Measurements from ENCODE around the gene EEF2KMT. TPM values are rescaled to one million over a fixed set of nuclear protein-coding genes. Genes with fewer than 3 reads are reported as not detected.
"Not testable (repeated sequence)": the region's sequence is repeated elsewhere in the genome, so short reads cannot be mapped to it uniquely, and the experiment has no call there.

EEF2KMT gene
- total RNA-seq, 1 experiment from 2014 or later, result 13.9 TPM

DNA sequence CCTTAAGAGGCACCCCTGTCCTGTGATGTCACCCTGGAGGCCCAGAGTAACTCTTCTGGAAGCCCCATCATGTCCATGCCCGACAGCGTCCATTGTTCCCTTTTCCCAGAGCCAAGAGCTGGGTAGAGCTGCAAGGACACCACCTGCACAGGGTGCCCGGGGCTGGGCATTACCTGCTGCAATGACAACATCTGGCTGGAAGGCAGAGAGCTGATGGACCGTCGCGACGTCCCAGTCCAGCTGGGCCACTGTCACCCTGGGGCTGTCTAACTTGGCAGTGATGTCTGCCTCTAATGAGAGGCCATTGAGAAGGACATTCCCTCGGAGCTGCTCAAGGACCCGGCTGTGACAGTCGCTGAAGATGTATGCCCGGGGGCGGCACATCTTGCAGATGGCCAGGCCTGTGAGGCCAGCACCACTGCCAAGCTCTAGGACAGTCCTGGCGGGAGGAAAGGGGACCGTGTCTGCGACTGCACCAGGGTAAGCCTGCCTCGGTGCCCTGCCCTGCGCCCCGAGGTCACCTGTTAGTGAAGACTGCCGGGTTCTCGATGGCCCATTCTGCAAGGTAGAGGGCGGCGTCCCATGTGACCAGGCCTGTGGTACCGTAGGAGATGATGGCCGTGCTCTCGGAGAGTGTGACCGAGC is 7.6 kb downstream of the EEF2KMT start:
- peaks cover 25% of the 10 kb centered on the region for H3K36me3 Mint-ChIP-seq (ENCODE audit: insufficient read depth, unreplicated experiment)
- CTCF ChIA-PET; H3K27ac Mint-ChIP-seq (ENCODE audit: unreplicated experiment); H3K9me3 ChIP-seq; DNase-seq; BruUV-seq (replicated peaks); H3K27me3 Mint-ChIP-seq (ENCODE audit: insufficient read depth, unreplicated experiment); H3K4me1 Mint-ChIP-seq (ENCODE audit: low read depth, unreplicated experiment); H3K36me3 ChIP-seq (ENCODE audit: control insufficient read depth, insufficient read depth, low read length); H3K27me3 ChIP-seq (replicated peaks; ENCODE audit: control insufficient read depth, insufficient read depth, low read length); H3K4me3 Mint-ChIP-seq (ENCODE audit: unreplicated experiment); POLR2A ChIA-PET; H3K4me1 ChIP-seq; H3K4me3 ChIP-seq (ENCODE audit: low read depth, low read length); H3K9me3 Mint-ChIP-seq (ENCODE audit: unreplicated experiment): not testable (repeated sequence)
- intact Hi-C loops (cut with micrococcal nuclease; ENCODE audit: unreplicated experiment), result loop anchor here (10.0 kb wide), 1 partner anchor 55 kb away; the partner anchor contains the start of gene NAGPA

DNA sequence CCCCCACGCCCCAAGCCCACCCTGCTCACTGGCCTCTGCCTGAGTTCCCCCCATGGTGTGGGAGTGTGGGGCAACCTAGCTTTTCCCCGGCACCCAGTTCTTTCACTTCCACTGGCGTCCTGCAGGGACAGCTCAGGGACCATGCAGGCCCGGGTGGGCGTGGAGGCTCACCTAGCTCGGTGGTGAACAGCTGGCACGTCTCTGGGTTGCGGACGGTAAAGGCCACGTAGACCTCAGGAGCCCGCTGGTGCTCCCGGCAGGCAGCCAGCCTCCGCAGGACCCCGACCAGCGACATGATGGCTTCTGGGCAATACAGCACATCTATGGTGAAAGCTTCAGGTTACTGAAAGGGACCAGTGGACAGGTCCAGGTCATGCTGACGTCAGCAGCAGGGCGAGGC is 8.7 kb downstream of the EEF2KMT start:
- H3K4me3 Mint-ChIP-seq (ENCODE audit: unreplicated experiment); H3K4me3 ChIP-seq (ENCODE audit: low read depth, low read length); DNase-seq; CTCF ChIA-PET; H3K27ac Mint-ChIP-seq (ENCODE audit: unreplicated experiment); H3K9me3 ChIP-seq; intact Hi-C loops (cut with micrococcal nuclease; ENCODE audit: unreplicated experiment); H3K4me1 ChIP-seq; H3K36me3 ChIP-seq (ENCODE audit: control insufficient read depth, insufficient read depth, low read length); BruUV-seq (replicated peaks); H3K27me3 Mint-ChIP-seq (ENCODE audit: insufficient read depth, unreplicated experiment); POLR2A ChIA-PET; H3K9me3 Mint-ChIP-seq (ENCODE audit: unreplicated experiment); H3K4me1 Mint-ChIP-seq (ENCODE audit: low read depth, unreplicated experiment); H3K27me3 ChIP-seq (replicated peaks; ENCODE audit: control insufficient read depth, insufficient read depth, low read length): not testable (repeated sequence)
- H3K36me3 Mint-ChIP-seq (ENCODE audit: insufficient read depth, unreplicated experiment), result peaks cover 32% of the 10 kb centered on the region

DNA sequence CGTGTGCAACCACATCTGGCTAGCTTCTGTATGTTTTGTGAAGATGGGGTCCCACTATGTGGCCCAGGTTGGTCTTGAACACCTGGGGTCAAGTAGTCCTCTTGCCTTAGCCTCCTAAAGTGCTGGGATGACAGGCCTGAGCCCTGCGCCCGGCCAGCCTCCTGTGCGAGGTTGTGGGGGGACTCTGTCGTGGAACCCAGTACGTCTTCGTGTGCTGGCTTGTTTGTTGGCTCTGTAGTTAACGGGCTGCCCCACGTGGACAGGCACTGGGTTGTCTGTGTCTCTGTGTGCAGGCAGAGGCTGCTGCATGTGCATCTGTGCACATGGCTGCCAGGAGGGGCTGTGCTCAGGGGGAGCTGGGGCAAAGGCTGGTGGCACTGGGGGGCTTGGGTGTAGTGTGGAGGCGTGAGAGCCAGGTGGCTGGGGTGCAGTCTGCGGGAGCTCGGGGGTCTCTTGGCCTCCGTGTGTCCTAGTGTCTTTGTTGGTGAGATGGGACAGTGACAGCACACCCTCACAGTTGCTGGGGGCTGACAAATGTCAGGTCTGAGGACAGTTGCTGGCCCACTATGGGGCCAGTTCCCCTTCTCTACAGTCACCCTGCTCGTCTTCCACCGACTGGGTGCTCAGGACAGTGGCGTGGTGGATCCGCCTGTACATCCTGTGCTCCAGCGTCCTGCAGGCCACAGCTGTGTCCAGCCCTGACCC is 9.4 kb downstream of the EEF2KMT start:
- intact Hi-C loops (cut with micrococcal nuclease; ENCODE audit: unreplicated experiment); CTCF ChIA-PET; H3K9me3 Mint-ChIP-seq (ENCODE audit: unreplicated experiment); H3K27ac Mint-ChIP-seq (ENCODE audit: unreplicated experiment); H3K4me3 Mint-ChIP-seq (ENCODE audit: unreplicated experiment); BruUV-seq (replicated peaks); H3K4me3 ChIP-seq (ENCODE audit: low read depth, low read length); H3K4me1 Mint-ChIP-seq (ENCODE audit: low read depth, unreplicated experiment); H3K9me3 ChIP-seq; H3K27me3 ChIP-seq (replicated peaks; ENCODE audit: control insufficient read depth, insufficient read depth, low read length); H3K4me1 ChIP-seq; H3K36me3 ChIP-seq (ENCODE audit: control insufficient read depth, insufficient read depth, low read length); POLR2A ChIA-PET; H3K27me3 Mint-ChIP-seq (ENCODE audit: insufficient read depth, unreplicated experiment); DNase-seq: not testable (repeated sequence)
- H3K36me3 Mint-ChIP-seq (ENCODE audit: insufficient read depth, unreplicated experiment), result peaks cover 32% of the 10 kb centered on the region

GRCh38 chr16:5085716-5086115 is 11.9 kb downstream of the EEF2KMT start:
- H3K4me3 Mint-ChIP-seq (ENCODE audit: unreplicated experiment); H3K4me1 Mint-ChIP-seq (ENCODE audit: low read depth, unreplicated experiment); intact Hi-C loops (cut with micrococcal nuclease; ENCODE audit: unreplicated experiment); H3K4me3 ChIP-seq (ENCODE audit: low read depth, low read length); H3K27me3 ChIP-seq (replicated peaks; ENCODE audit: control insufficient read depth, insufficient read depth, low read length); POLR2A ChIA-PET; H3K9me3 Mint-ChIP-seq (ENCODE audit: unreplicated experiment); H3K4me1 ChIP-seq; H3K27ac Mint-ChIP-seq (ENCODE audit: unreplicated experiment); BruUV-seq (replicated peaks); H3K36me3 ChIP-seq (ENCODE audit: control insufficient read depth, insufficient read depth, low read length); CTCF ChIA-PET; H3K27me3 Mint-ChIP-seq (ENCODE audit: insufficient read depth, unreplicated experiment); H3K9me3 ChIP-seq; DNase-seq: not testable (repeated sequence)
- peaks cover 25% of the 10 kb centered on the region for H3K36me3 Mint-ChIP-seq (ENCODE audit: insufficient read depth, unreplicated experiment)

DNA sequence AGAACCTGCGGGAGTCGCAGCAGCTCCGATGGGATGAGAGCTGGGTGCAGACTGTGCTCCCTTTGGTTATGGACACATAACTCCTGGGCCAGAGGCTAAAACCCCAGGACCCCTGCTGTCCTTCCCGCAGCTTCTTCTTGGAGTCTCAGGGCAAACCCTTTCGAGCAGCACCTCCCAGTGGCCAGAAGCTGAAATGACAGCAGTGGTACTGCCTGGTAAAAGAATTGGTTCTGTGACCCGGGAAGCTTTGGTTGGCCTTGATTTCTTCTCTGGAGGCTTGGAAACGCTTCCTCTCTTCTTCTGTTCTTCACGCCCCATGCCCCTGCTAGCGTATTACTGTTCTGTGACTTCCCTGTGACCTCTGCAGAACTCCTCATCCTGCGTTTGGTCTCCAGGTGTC is 12.8 kb downstream of the EEF2KMT start:
- H3K4me3 ChIP-seq (ENCODE audit: low read depth, low read length); H3K9me3 Mint-ChIP-seq (ENCODE audit: unreplicated experiment); intact Hi-C loops (cut with micrococcal nuclease; ENCODE audit: unreplicated experiment); H3K4me1 ChIP-seq; H3K4me1 Mint-ChIP-seq (ENCODE audit: low read depth, unreplicated experiment); H3K27ac Mint-ChIP-seq (ENCODE audit: unreplicated experiment); H3K4me3 Mint-ChIP-seq (ENCODE audit: unreplicated experiment); H3K27me3 Mint-ChIP-seq (ENCODE audit: insufficient read depth, unreplicated experiment); H3K36me3 ChIP-seq (ENCODE audit: control insufficient read depth, insufficient read depth, low read length); H3K27me3 ChIP-seq (replicated peaks; ENCODE audit: control insufficient read depth, insufficient read depth, low read length); H3K9me3 ChIP-seq: not testable (repeated sequence)
- TF ChIP-seq, protein P1, sequence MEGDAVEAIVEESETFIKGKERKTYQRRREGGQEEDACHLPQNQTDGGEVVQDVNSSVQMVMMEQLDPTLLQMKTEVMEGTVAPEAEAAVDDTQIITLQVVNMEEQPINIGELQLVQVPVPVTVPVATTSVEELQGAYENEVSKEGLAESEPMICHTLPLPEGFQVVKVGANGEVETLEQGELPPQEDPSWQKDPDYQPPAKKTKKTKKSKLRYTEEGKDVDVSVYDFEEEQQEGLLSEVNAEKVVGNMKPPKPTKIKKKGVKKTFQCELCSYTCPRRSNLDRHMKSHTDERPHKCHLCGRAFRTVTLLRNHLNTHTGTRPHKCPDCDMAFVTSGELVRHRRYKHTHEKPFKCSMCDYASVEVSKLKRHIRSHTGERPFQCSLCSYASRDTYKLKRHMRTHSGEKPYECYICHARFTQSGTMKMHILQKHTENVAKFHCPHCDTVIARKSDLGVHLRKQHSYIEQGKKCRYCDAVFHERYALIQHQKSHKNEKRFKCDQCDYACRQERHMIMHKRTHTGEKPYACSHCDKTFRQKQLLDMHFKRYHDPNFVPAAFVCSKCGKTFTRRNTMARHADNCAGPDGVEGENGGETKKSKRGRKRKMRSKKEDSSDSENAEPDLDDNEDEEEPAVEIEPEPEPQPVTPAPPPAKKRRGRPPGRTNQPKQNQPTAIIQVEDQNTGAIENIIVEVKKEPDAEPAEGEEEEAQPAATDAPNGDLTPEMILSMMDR (IDR thresholded peaks at IDR 0.05; ENCODE audit: insufficient read depth in 1 of 2, low read depth in 1 of 2, low read length in 1 of 2, severe bottlenecking in 1 of 2, unreplicated experiment in 1 of 2), result peak; percentile 66 to 68
- TSS peak; percentile 34 for BruUV-seq (replicated peaks)
- peak; percentile 66 to 71 for DNase-seq
- ChIA-PET POLR2A (interaction anchor here (0.6 kb wide), 1 partner anchor 59 kb away, joined by 3 read pairs; no protein-coding TSS in a partner anchor), CTCF (interaction anchor here (0.6 to 1.1 kb wide), 4 partner anchors 9 to 167 kb away, joined by 3 to 7 read pairs (median 3); no protein-coding TSS in a partner anchor)
- H3K36me3 Mint-ChIP-seq (ENCODE audit: insufficient read depth, unreplicated experiment), result peaks cover 26% of the 10 kb centered on the region

DNA sequence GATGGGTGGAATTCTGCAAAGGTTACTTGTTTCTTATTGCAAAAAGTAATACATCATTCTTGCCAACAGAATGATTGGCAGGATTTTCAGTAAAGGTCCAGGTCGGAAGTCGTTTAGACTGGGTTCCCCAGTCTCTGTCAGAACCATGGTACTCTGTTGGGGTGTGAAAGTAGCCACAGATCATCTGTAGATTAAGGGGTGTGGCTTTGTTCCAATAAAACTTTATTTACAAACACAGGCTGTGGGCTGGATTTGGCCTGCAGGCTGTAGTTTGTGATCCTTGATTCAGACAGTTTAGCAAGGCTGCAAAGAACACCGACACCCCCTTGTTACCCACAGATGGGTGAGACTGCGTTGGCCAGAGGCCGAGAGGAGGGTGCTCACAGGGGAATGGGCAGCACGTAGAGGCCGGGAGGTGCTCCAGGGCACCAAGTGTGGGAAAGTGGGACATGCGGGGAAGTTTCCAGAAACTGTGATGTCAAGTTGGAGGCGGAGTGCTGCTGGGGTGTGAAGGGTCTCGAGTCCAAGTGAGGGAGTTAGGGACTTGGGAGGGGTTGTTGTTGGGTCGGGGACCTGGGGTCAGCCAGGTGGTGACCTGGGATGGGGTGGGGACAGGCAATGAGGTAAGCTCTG is 13.4 kb downstream of the EEF2KMT start:
- H3K4me1 ChIP-seq; H3K4me1 Mint-ChIP-seq (ENCODE audit: low read depth, unreplicated experiment); H3K9me3 Mint-ChIP-seq (ENCODE audit: unreplicated experiment); H3K36me3 ChIP-seq (ENCODE audit: control insufficient read depth, insufficient read depth, low read length); H3K9me3 ChIP-seq; BruUV-seq (replicated peaks); H3K27me3 Mint-ChIP-seq (ENCODE audit: insufficient read depth, unreplicated experiment); intact Hi-C loops (cut with micrococcal nuclease; ENCODE audit: unreplicated experiment); H3K27ac Mint-ChIP-seq (ENCODE audit: unreplicated experiment); H3K4me3 Mint-ChIP-seq (ENCODE audit: unreplicated experiment); DNase-seq; H3K27me3 ChIP-seq (replicated peaks; ENCODE audit: control insufficient read depth, insufficient read depth, low read length); H3K4me3 ChIP-seq (ENCODE audit: low read depth, low read length): not testable (repeated sequence)
- ChIA-PET POLR2A (interaction anchor here (0.6 kb wide), 1 partner anchor 58 kb away, joined by 3 read pairs; no protein-coding TSS in a partner anchor), CTCF (interaction anchor here (0.9 to 1.1 kb wide), 3 partner anchors 9 to 166 kb away, joined by 3 to 7 read pairs (median 3); no protein-coding TSS in a partner anchor)
- peaks cover 30% of the 10 kb centered on the region for H3K36me3 Mint-ChIP-seq (ENCODE audit: insufficient read depth, unreplicated experiment)
